Smooth muscle cell (in vitro differentiated cells): ENCODE data around the gene FAR2. TPM values are rescaled to one million over a fixed set of nuclear protein-coding genes. Genes with fewer than 3 reads are reported as not detected.

ENCODE experiments used
- DNase-seq: peaks from one replicate; lab custom pipeline; 2025; ENCODE audit not compliant: unreplicated experiment; lab: John Stamatoyannopoulos, UW
- H2AFZ ChIP-seq: fragments of 200-600 bp; sonication (generic); 2 replicates; pipeline ENCODE4 v1.6.0; 2016; ENCODE audit warnings: antibody characterized with exemption, low read depth, mild to moderate bottlenecking
- H3F3A ChIP-seq: fragments of 200-600 bp; sonication (generic); 2 replicates; pipeline ENCODE4 v1.6.0; 2017; ENCODE audit warnings: antibody characterized with exemption, low read depth
- H3K27ac ChIP-seq: fragments of 200-600 bp; sonication (generic); 2 replicates; pipeline ENCODE4 v1.5.1; 2016; ENCODE audit warnings: low read depth, mild to moderate bottlenecking
- H3K27me3 ChIP-seq: fragments of 200-600 bp; sonication (generic); 2 replicates; pipeline ENCODE4 v1.6.1; 2016; ENCODE audit warnings: low read depth, mild to moderate bottlenecking
- H3K36me3 ChIP-seq: fragments of 200-600 bp; sonication (generic); 2 replicates; pipeline ENCODE4 v1.5.1; 2016; ENCODE audit warnings: low read depth
- H3K4me1 ChIP-seq: fragments of 200-600 bp; sonication (generic); 2 replicates; pipeline ENCODE4 v1.5.1; 2016; ENCODE audit warnings: low read depth
- H3K4me2 ChIP-seq: fragments of 200-600 bp; sonication (generic); 2 replicates; pipeline ENCODE4 v1.6.0; 2016; ENCODE audit warnings: mild to moderate bottlenecking
- H3K4me3 ChIP-seq: fragments of 200-600 bp; sonication (generic); 2 replicates; pipeline ENCODE4 v1.5.1; 2016; ENCODE audit warnings: mild to moderate bottlenecking
- H3K79me2 ChIP-seq: fragments of 200-600 bp; sonication (generic); 2 replicates; pipeline ENCODE4 v1.6.0; 2016; ENCODE audit warnings: low read depth, mild to moderate bottlenecking
- H3K9ac ChIP-seq: fragments of 200-600 bp; sonication (generic); 2 replicates; pipeline ENCODE4 v1.6.0; 2016; ENCODE audit warnings: low read depth
- H3K9me3 ChIP-seq: fragments of 200-600 bp; sonication (generic); replicated peaks from 2 replicates; pipeline ENCODE4 v1.5.1; 2016; ENCODE audit warnings: low read depth
- H4K20me1 ChIP-seq: fragments of 200-600 bp; sonication (generic); 2 replicates; pipeline ENCODE4 v1.6.0; 2016; ENCODE audit warnings: low read depth
- CTCF ChIP-seq: fragments of 200-600 bp; sonication (generic); IDR thresholded peaks from 2 replicates; pipeline ENCODE4 v1.5.1; 2017; ENCODE audit warnings: borderline replicate concordance, mild to moderate bottlenecking, antibody characterized with exemption; ENCODE audit not compliant: insufficient read depth, poor library complexity, severe bottlenecking
- WGBS: methylation state at CpG from one replicate; pipeline ENCODE4 v1.1.7; 2016; ENCODE audit warnings: low lambda C conversion rate; 5-methylcytosine and 5-hydroxymethylcytosine counted together
- polyA plus RNA-seq: library from polyadenylated mRNA; unstranded; fragments of >200 nt; fragmentation: Nextera tagmentation; extraction: Ambion mirVana; gene quantifications from 2 replicates; pipeline ENCODE4 v1.2.1, GENCODE V29; 2016
- total RNA-seq: library from RNA; depleted of rRNA; stranded (reverse); fragments of >200 nt; gene quantifications from 2 replicates; pipeline ENCODE4 v1.2.3, GENCODE V29; 2014

FAR2 gene
- total and polyA plus RNA-seq, 2 experiments from 2014 or later = 1.5 to 8.5 TPM

GRCh38 chr12:29354954-29355353 is 205.9 kb downstream of the FAR2 start:
- Histone ChIP-seq H3K79me2 (no peaks in the 10 kb centered on the region), H3K4me2 (no peak overlapping the region), H3K27me3 (no peaks in the 10 kb centered on the region), H3K9ac (no peak overlapping the region), H3K36me3 (peaks cover 27% of the 10 kb centered on the region), H3K9me3 (no peaks in the 10 kb centered on the region), H4K20me1 (peaks cover 3% of the 10 kb centered on the region), H3F3A (no peaks in the 10 kb centered on the region), H2AFZ (no peak overlapping the region), H3K27ac (no peak overlapping the region), H3K4me3 (no peak overlapping the region), H3K4me1 (no peaks in the 10 kb centered on the region)
- 97% methylated on average over 1 of the region's 1 CpG for WGBS
- no peak for TF ChIP-seq CTCF
- no peak for DNase-seq

- Histone ChIP-seq H3F3A (no peaks in the 10 kb centered on the region), H3K79me2 (peaks cover 4% of the 10 kb centered on the region), H3K36me3 (peaks cover 33% of the 10 kb centered on the region), H2AFZ (no peak overlapping the region), H3K4me3 (no peak overlapping the region), H3K9me3 (no peaks in the 10 kb centered on the region), H3K4me2 (no peak overlapping the region), H4K20me1 (no peaks in the 10 kb centered on the region), H3K27me3 (no peaks in the 10 kb centered on the region), H3K4me1 (no peaks in the 10 kb centered on the region), H3K27ac (no peak overlapping the region), H3K9ac (no peak overlapping the region)
- no peak for TF ChIP-seq CTCF
- no peak for DNase-seq
- WGBS = 97% methylated on average over 2 of the region's 2 CpGs
Observed at GRCh38 chr12:29365091-29365490, 216.0 kb downstream of the FAR2 start.

- no peak for DNase-seq
- Histone ChIP-seq H4K20me1 (peaks cover 43% of the 10 kb centered on the region), H3K4me2 (no peak overlapping the region), H3K9me3 (no peaks in the 10 kb centered on the region), H3K27me3 (no peaks in the 10 kb centered on the region), H3K4me1 (no peaks in the 10 kb centered on the region), H3K4me3 (no peak overlapping the region), H3K36me3 (peaks cover 8% of the 10 kb centered on the region), H3F3A (no peaks in the 10 kb centered on the region), H3K27ac (no peak overlapping the region), H3K79me2 (peaks cover 75% of the 10 kb centered on the region), H2AFZ (no peak overlapping the region), H3K9ac (no peak overlapping the region)
- TF ChIP-seq CTCF = no peak
- 90% methylated on average over 2 of the region's 2 CpGs for WGBS
Observed at GRCh38 chr12:29374012-29374411, 224.9 kb downstream of the FAR2 start.

GRCh38 chr12:29374913-29375312 is 225.8 kb downstream of the FAR2 start:
- Histone ChIP-seq H3K4me3 (no peak overlapping the region), H4K20me1 (peaks cover 43% of the 10 kb centered on the region), H3K9me3 (no peaks in the 10 kb centered on the region), H3K36me3 (peaks cover 4% of the 10 kb centered on the region), H3F3A (no peaks in the 10 kb centered on the region), H3K4me1 (peaks cover 6% of the 10 kb centered on the region), H2AFZ (no peak overlapping the region), H3K4me2 (no peak overlapping the region), H3K27ac (no peak overlapping the region), H3K79me2 (peaks cover 84% of the 10 kb centered on the region), H3K27me3 (no peaks in the 10 kb centered on the region), H3K9ac (no peak overlapping the region)
- TF ChIP-seq CTCF = no peak
- WGBS = over 99% methylated on average over 4 of the region's 4 CpGs
- DNase-seq = no peak
